ENCODE measurements around the gene FAM25G.

DNA sequence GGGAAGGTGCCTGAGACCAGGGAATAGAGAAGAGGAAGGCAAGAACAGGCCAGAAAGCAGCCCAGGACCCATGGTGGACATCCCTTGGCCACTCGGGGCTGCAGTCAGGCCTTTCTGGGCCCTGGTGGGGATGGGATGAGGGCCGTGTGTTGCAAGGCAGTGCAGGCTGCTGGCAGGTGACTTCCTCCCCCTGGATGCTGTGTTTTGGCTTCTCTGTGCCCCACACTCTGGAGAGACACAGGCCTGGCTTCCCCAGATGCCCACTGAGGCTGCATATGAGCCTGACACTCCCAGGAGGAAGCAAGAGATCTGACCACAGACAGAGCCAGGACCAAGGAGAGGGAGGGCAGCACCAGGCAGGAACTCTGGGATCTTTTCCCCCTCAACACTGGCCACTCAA lies 47.5 kb downstream of the FAM25G start:
- TF ChIP-seq, protein P1, sequence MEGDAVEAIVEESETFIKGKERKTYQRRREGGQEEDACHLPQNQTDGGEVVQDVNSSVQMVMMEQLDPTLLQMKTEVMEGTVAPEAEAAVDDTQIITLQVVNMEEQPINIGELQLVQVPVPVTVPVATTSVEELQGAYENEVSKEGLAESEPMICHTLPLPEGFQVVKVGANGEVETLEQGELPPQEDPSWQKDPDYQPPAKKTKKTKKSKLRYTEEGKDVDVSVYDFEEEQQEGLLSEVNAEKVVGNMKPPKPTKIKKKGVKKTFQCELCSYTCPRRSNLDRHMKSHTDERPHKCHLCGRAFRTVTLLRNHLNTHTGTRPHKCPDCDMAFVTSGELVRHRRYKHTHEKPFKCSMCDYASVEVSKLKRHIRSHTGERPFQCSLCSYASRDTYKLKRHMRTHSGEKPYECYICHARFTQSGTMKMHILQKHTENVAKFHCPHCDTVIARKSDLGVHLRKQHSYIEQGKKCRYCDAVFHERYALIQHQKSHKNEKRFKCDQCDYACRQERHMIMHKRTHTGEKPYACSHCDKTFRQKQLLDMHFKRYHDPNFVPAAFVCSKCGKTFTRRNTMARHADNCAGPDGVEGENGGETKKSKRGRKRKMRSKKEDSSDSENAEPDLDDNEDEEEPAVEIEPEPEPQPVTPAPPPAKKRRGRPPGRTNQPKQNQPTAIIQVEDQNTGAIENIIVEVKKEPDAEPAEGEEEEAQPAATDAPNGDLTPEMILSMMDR (IDR thresholded peaks at IDR 0.05; ENCODE audit: insufficient read depth, low read length, poor library complexity, severe bottlenecking) = no peak
- no peak for TF ChIP-seq EZH2phosphoT487 (conservative IDR thresholded peaks at IDR 0.05; ENCODE audit: low read length)
